GM20000 (cell line): Measurements from ENCODE around the gene ZBED6.

ENCODE experiments used
- DNase-seq: peaks from one replicate; pipeline ENCODE4 v3.0.0; 2012; ENCODE audit warnings: low spot score
- TF ChIP-seq, protein P1 (sequence below): IDR thresholded peaks from 2 replicates; pipeline ENCODE4 v1.5.1; 2012; ENCODE audit warnings: mild to moderate bottlenecking, control low read depth; ENCODE audit errors: extremely low read depth, missing control alignments

The ZBED6 gene

DNA sequence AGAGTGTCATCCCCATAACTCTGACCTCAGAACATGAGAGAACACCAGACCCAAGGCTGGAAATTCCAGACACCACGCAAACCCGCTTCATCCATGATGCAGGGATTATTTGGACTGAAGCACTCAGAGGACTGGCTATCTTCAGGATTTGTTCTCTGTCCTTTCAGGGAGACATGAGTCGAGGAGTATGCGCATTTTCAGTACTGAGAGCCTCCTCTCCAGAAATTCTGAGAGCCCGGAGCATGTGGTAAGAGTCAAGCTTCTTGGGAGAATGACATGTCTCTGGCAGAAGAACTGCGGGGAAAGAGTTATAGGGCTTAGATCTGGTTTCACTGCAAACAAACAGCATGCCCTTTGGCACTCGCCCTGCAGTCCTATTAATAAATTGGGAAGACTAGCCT, 23.5 kb upstream of the ZBED6 start:
- no peak for DNase-seq
- TF ChIP-seq, protein P1, sequence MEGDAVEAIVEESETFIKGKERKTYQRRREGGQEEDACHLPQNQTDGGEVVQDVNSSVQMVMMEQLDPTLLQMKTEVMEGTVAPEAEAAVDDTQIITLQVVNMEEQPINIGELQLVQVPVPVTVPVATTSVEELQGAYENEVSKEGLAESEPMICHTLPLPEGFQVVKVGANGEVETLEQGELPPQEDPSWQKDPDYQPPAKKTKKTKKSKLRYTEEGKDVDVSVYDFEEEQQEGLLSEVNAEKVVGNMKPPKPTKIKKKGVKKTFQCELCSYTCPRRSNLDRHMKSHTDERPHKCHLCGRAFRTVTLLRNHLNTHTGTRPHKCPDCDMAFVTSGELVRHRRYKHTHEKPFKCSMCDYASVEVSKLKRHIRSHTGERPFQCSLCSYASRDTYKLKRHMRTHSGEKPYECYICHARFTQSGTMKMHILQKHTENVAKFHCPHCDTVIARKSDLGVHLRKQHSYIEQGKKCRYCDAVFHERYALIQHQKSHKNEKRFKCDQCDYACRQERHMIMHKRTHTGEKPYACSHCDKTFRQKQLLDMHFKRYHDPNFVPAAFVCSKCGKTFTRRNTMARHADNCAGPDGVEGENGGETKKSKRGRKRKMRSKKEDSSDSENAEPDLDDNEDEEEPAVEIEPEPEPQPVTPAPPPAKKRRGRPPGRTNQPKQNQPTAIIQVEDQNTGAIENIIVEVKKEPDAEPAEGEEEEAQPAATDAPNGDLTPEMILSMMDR = no peak

DNA sequence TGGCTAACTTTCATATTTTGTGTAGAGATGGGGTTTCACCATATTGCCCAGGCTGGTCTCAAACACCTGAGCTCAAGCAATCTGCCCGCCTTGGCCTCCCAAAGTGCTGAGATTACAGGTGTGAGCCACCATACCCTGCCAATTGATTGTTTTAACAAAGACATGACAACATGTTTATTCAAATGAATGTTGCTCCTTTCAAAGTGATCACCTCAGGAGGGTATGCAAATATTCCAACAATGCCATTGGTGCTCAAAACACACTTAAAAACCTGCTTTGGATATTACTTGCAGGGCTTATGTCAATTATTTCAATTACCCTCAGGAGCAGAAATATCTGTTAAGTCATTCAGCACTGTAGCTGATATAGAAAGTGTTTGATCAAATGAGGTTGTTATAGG, 22.6 kb upstream of the ZBED6 start:
- TF ChIP-seq, protein P1 = no peak
- no peak for DNase-seq

DNA sequence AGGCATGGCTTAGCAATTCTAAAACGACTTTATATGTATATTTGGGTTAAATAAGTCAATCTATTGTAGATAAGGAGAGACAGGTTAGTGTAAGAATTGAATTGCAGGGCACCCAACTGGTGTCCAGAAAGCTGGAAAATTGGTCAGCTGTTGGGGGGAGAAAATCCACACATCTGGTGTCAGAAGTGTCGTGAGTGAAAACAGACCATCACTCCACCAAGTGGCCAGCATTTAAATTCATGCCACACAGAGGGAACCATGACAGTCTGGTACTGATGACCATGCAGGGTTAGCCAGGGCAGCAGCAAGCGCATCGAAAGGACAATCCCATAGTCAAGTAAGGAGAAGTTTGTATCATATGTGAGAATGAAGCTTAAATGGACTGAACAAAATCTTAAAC, 18.8 kb upstream of the ZBED6 start:
- TF ChIP-seq, protein P1 = no peak
- no peak for DNase-seq

DNA sequence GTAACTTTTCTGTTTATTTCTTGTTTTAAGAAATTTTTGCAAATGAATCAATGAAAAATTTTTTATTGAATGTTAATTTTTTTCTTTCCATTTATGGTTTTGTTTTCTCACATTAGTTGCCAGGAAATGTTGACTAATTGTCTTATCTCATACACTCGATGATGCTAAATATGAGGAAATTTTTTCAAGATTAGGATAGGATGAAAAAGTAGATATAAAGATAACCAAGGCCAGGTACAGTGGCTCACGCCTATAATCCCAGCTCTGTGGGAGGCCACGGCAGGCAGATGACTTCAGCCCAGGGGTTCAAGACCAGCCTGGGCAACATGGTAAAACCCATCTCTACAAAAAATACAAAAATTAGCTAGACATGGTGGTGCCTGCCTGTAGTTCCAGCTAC, 17.8 kb upstream of the ZBED6 start:
- no peak for DNase-seq

DNA sequence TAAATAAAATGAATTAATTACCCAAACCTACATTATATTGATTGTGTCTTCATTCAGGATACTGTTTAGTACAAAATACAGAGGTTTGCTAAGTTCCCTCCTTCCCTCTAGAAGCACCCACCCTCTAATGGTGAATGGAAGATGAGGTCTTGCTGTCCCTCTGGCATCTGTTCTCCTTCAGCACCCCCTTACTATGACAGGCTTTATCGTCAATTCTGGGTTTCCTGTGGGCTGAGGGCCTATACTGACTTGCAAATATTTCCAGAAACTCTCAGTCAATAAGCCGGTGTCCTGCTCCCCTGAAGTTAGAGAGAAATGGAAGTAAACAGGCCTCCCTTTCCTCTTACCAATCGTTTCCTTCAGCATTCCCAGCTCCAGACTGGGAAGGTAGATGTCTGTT, 17.3 kb upstream of the ZBED6 start:
- DNase-seq = no peak
- TF ChIP-seq, protein P1 = no peak

More for the DNA sequence above, 17.8 kb upstream of the ZBED6 start:
- TF ChIP-seq, protein P1 = no peak

DNA sequence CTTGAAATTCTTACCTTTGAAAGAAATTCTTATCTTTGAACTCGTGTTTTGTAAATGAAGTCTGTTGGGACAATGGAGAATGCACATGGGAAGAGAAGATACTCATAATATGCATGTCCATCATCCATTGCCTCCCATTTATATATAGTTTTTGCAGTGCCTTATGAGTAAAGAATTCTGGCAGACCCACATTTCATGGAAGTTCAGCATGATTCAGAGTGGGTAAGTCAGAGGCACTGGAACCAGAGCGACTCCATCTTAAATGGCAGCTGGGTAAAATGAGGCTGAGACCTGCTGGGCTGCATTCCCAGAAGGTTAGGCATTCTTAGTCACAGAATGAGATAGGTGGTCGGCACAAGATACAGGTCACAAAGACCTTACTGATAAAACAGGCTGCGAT, 16.6 kb upstream of the ZBED6 start:
- TF ChIP-seq, protein P1 = no peak
- no peak for DNase-seq

DNA sequence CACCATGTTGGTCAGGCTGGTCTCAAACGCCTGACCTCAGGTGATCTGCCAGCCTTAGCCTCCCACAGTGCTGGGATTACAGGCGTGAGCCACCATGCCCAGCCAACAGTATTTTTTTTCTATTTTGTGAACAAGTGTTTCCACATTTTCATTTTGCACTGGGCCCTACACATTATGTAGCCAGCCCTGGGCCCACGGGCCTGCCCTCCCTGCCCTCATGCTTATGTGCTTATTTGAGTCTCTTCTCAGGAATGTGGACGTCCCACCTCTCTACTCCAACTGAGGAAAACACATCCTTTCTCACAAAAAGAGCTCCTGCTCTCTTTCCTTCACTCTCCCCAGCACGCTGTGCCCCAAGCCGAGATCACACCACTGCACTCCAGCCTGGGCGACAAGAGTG, 13.5 kb upstream of the ZBED6 start:
- no peak for DNase-seq
- TF ChIP-seq, protein P1 = no peak
